HUDEP-2 (cell line): Measurements from ENCODE around the gene INPP5D.
A peak's percentile ranks its signal among the peaks of the same experiment; 100 is the strongest.
"Not testable (repeated sequence)": the region's sequence is repeated elsewhere in the genome, so short reads cannot be mapped to it uniquely, and the experiment has no call there.

Experiments used
- DNase-seq, 76 experiments: peaks; one replicate each; lab custom pipeline; 2025; ENCODE audit not compliant: unreplicated experiment in 76 of 76; lab: John Stamatoyannopoulos, UW

The INPP5D gene

GRCh38 chr2:233133239-233133638 is 73.1 kb downstream of the INPP5D start:
- no peak for DNase-seq

- DNase-seq: no peak
Measured at GRCh38 chr2:233135421-233135820, 75.3 kb downstream of the INPP5D start.

GRCh38 chr2:233137040-233137439 is 76.9 kb downstream of the INPP5D start:
- DNase-seq: no peak

GRCh38 chr2:233140077-233140585 is 80.0 kb downstream of the INPP5D start:
- no peak for DNase-seq

- DNase-seq: no peak
Measured at GRCh38 chr2:233140978-233141377, 80.8 kb downstream of the INPP5D start.

GRCh38 chr2:233141901-233142300 is 81.8 kb downstream of the INPP5D start:
- peak in 1 of 76 experiments; percentile 6 for DNase-seq

- DNase-seq: no peak
Measured at GRCh38 chr2:233142355-233142897, 82.3 kb downstream of the INPP5D start.

- DNase-seq: no peak
Measured at GRCh38 chr2:233143700-233144331, 83.7 kb downstream of the INPP5D start.

- DNase-seq: no peak
Measured at GRCh38 chr2:233145726-233146125, 85.6 kb downstream of the INPP5D start.

GRCh38 chr2:233146194-233146593 is 86.1 kb downstream of the INPP5D start:
- no peak for DNase-seq

- DNase-seq: no peak
Measured at GRCh38 chr2:233147136-233147828, 87.1 kb downstream of the INPP5D start.

- no peak for DNase-seq
Measured at GRCh38 chr2:233147829-233148167, 87.7 kb downstream of the INPP5D start.

- DNase-seq: no peak
Measured at GRCh38 chr2:233148354-233148753, 88.2 kb downstream of the INPP5D start.

GRCh38 chr2:233152541-233152940 is 92.4 kb downstream of the INPP5D start:
- no peak for DNase-seq

- no peak for DNase-seq
Measured at GRCh38 chr2:233153146-233153798, 93.1 kb downstream of the INPP5D start.

- DNase-seq: no peak
Measured at GRCh38 chr2:233156001-233156400, 95.9 kb downstream of the INPP5D start.

- DNase-seq: not testable (repeated sequence)
Measured at GRCh38 chr2:233156461-233156860, 96.3 kb downstream of the INPP5D start.

GRCh38 chr2:233161730-233162129 is 101.6 kb downstream of the INPP5D start:
- DNase-seq: no peak

- DNase-seq: no peak
Measured at GRCh38 chr2:233162770-233163169, 102.6 kb downstream of the INPP5D start.

- DNase-seq: no peak
Measured at GRCh38 chr2:233163486-233164103, 103.5 kb downstream of the INPP5D start.

- no peak for DNase-seq
Measured at GRCh38 chr2:233164128-233164635, 104.0 kb downstream of the INPP5D start.
